ENCODE results near the gene PLCG2.
"Not testable (repeated sequence)": the region's sequence is repeated elsewhere in the genome, so short reads cannot be mapped to it uniquely, and the experiment has no call there.

Gene PLCG2

DNA sequence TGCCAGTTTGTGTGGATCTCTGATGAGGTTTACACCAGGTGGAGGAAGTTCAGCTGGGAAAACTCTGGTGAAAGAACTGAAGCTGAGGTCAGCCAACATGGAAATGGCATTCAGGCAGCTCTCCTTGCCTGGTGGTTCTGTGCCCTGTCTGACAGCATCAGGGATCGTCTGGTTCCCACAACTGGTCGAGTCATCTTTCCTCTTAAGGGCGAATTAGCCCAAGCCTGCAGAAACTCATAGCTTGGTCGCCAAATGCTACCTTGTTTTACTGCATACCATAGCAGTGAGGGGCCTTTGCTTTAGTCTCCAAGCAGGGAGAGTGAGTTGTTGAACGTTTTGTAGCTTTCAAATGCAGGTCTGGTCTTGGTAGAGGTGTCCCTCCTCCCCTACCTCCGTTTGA is 7.2 kb downstream of the PLCG2 start:
- Histone ChIP-seq H3K27me3 (ENCODE audit: insufficient read depth, low read length) (peaks cover 9% of the 10 kb centered on the region), H3K4me1 (ENCODE audit: insufficient read depth, low read length) (no peaks in the 10 kb centered on the region), H3K9me3 (ENCODE audit: low read length) (no peaks in the 10 kb centered on the region), H3K4me3 (ENCODE audit: low read length) (no peak overlapping the region), H3K36me3 (ENCODE audit: insufficient read depth, low read length) (no peaks in the 10 kb centered on the region), H2AFZ (ENCODE audit: low read depth, low read length) (no peak overlapping the region)

DNA sequence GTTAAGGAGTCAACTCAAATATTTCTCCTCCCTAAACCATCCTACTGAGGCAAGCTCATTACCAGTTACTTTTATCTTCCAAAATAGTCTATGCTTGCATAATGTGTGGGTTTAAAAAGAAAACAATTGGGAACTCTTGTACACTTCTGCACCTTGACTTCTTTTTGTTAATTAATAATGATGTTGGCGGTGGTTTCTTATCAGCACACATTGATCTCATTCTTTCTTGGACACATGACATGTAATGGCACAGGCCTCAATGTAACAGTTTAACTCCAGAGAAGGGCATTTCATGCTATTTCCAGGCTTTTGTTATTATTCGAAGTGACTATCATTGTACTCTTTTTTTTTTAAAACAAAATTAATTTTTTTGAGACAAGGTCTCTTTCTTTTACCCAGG is 7.8 kb downstream of the PLCG2 start:
- Histone ChIP-seq H3K4me1 (ENCODE audit: insufficient read depth, low read length) (no peaks in the 10 kb centered on the region), H3K36me3 (ENCODE audit: insufficient read depth, low read length) (no peaks in the 10 kb centered on the region), H3K27me3 (ENCODE audit: insufficient read depth, low read length) (peaks cover 6% of the 10 kb centered on the region), H3K4me3 (ENCODE audit: low read length) (no peak overlapping the region), H2AFZ (ENCODE audit: low read depth, low read length) (no peak overlapping the region), H3K9me3 (ENCODE audit: low read length) (no peaks in the 10 kb centered on the region)

DNA sequence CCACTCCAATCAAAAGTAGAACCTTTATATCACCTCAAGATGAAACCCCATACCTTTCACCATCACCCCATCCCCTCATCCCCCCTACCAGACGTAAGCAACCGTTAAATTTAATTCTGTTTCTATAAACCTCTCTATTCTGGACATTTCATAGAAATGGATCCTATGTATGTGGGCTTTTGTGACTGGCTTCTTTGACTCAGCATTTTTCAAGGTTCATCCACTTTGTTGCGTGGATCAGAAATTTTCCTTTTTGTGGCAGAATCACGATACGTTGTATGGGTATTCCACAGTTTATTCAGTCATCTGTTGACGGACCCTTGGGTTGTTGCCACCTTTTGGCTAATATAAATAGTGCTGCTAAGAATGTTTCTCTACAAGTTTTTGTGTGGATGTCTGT is 8.6 kb downstream of the PLCG2 start:
- peaks cover 6% of the 10 kb centered on the region for H3K27me3 ChIP-seq (ENCODE audit: insufficient read depth, low read length)
- H2AFZ ChIP-seq (ENCODE audit: low read depth, low read length): no peak overlapping the region
- no peaks in the 10 kb centered on the region for H3K36me3 ChIP-seq (ENCODE audit: insufficient read depth, low read length)
- no peaks in the 10 kb centered on the region for H3K9me3 ChIP-seq (ENCODE audit: low read length)
- H3K4me1 ChIP-seq (ENCODE audit: insufficient read depth, low read length): no peaks in the 10 kb centered on the region
- H3K4me3 ChIP-seq (ENCODE audit: low read length): no peak overlapping the region

DNA sequence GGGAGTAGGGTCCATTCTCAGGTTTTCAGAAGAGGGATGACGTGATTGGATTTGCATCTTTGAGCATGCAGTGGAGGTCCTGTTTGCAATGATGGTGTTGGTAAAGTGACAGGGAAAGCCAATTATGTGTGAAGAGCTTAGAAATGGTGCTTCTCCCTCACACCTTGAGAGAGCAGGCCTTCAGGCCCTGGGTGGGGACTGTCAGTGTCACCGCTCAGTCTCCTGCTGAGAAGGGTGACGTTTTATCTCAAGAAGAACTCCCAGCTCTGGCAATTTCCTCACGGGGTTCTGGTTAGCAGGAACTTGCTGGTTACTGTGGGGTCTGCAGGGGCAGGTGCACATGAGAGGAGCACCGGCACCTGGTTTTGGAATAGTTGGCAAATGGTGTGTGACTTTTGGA is 11.2 kb downstream of the PLCG2 start:
- Histone ChIP-seq H3K27me3 (ENCODE audit: insufficient read depth, low read length) (peaks cover 6% of the 10 kb centered on the region), H3K36me3 (ENCODE audit: insufficient read depth, low read length) (no peaks in the 10 kb centered on the region), H2AFZ (ENCODE audit: low read depth, low read length) (no peak overlapping the region), H3K4me3 (ENCODE audit: low read length) (no peak overlapping the region), H3K4me1 (ENCODE audit: insufficient read depth, low read length) (no peaks in the 10 kb centered on the region), H3K9me3 (ENCODE audit: low read length) (no peaks in the 10 kb centered on the region)

DNA sequence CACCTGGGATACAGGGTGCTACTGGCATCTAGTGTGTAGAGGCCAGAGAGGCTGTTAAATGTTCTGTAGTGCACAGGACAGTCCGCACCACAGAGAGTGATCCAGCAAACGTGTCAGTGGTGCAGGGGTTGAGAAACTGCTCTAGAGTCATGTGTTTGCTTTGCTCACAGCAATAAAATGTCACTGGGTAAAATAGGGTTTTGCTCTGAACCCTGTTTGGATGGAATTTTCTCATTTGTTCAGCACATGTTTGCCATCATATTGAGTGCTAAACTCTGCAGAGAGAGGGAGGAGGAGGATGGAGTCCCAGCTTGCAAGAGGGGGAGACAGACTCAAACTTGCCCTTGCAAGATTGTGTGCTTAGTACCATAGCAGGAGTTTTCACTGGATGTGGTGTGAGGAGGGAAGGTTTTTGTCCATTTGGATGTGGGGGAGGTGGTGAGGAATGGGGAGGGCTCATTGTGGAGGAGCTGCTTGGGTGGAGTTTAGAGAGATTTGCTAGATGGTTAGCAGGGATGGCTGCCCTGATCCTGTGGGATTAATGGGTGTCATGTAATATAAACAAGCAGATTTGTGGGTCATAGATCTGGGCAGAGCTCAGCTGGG is 11.8 kb downstream of the PLCG2 start:
- H3K4me1 ChIP-seq (ENCODE audit: insufficient read depth, low read length): no peaks in the 10 kb centered on the region
- no peaks in the 10 kb centered on the region for H3K36me3 ChIP-seq (ENCODE audit: insufficient read depth, low read length)
- H3K4me3 ChIP-seq (ENCODE audit: low read length): no peak overlapping the region
- no peak overlapping the region for H2AFZ ChIP-seq (ENCODE audit: low read depth, low read length)
- H3K27me3 ChIP-seq (ENCODE audit: insufficient read depth, low read length): peaks cover 6% of the 10 kb centered on the region
- no peaks in the 10 kb centered on the region for H3K9me3 ChIP-seq (ENCODE audit: low read length)

DNA sequence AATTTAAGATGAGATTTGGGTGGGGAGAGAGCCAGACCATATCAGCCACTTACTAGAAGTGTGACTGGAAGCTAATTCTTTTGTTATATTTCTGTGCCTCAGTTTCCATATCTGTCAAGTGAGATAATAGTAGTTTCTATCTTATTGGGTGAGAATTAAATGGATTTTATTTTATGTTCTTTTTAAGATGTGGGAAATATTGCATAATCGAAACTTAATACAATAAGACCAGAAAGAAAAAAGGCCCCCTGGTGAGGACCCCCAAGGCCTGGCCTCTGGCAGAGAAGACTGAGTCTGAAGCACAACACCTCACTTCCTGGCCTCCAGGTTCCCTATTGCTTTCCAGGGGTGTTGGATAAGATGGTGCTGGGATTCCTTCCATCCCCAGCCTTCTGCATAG is 13.7 kb downstream of the PLCG2 start:
- Histone ChIP-seq H3K27me3 (ENCODE audit: insufficient read depth, low read length) (no peaks in the 10 kb centered on the region), H2AFZ (ENCODE audit: low read depth, low read length) (no peak overlapping the region), H3K4me3 (ENCODE audit: low read length) (no peak overlapping the region), H3K4me1 (ENCODE audit: insufficient read depth, low read length) (no peaks in the 10 kb centered on the region), H3K36me3 (ENCODE audit: insufficient read depth, low read length) (no peaks in the 10 kb centered on the region), H3K9me3 (ENCODE audit: low read length) (no peaks in the 10 kb centered on the region)

DNA sequence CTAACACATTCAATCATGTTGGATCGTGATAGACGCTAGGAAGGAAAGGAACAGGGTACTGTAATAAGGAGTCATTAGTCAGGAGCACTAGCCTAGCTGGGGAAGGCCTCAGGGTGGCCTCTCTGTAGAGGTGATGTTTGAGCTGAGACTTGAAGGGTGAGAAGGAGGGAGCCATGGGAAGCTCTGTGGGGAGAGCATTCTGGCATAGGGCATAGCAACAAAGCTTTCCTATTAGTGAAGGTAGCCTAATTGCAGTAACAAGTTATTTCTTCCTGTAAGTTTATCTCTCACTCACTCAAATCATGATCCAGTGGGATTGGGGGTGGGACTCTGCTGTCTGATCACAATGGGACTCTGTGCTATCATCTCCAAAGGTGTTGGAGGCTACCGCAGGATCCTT is 16.1 kb downstream of the PLCG2 start:
- H3K9me3 ChIP-seq (ENCODE audit: low read length): no peaks in the 10 kb centered on the region
- H3K4me1 ChIP-seq (ENCODE audit: insufficient read depth, low read length): no peaks in the 10 kb centered on the region
- H3K27me3 ChIP-seq (ENCODE audit: insufficient read depth, low read length): no peaks in the 10 kb centered on the region
- no peak overlapping the region for H3K4me3 ChIP-seq (ENCODE audit: low read length)
- no peaks in the 10 kb centered on the region for H3K36me3 ChIP-seq (ENCODE audit: insufficient read depth, low read length)
- no peak overlapping the region for H2AFZ ChIP-seq (ENCODE audit: low read depth, low read length)

DNA sequence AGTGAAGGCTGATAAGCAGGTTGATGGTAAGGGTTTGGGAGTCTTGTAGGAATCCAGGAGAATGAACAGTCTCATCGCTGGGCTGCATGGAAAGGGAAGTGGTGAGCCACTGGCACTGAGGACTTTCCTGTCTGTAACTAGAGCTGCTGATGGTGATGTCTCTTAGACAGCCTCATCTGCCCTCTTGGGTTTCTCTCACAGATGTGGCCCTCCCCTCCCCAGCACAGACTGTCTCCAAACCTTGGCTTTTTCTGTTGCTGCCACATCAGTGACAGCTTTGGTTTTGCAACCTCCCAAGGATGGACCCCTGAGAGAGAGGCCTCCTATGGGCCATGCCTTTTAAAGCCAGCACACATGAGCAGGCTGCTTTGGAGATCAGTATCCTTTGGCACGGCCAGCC is 16.9 kb downstream of the PLCG2 start:
- no peak overlapping the region for H2AFZ ChIP-seq (ENCODE audit: low read depth, low read length)
- H3K4me3 ChIP-seq (ENCODE audit: low read length): no peak overlapping the region
- H3K36me3 ChIP-seq (ENCODE audit: insufficient read depth, low read length): no peaks in the 10 kb centered on the region
- H3K27me3 ChIP-seq (ENCODE audit: insufficient read depth, low read length): no peaks in the 10 kb centered on the region
- H3K9me3 ChIP-seq (ENCODE audit: low read length): no peaks in the 10 kb centered on the region
- no peaks in the 10 kb centered on the region for H3K4me1 ChIP-seq (ENCODE audit: insufficient read depth, low read length)

DNA sequence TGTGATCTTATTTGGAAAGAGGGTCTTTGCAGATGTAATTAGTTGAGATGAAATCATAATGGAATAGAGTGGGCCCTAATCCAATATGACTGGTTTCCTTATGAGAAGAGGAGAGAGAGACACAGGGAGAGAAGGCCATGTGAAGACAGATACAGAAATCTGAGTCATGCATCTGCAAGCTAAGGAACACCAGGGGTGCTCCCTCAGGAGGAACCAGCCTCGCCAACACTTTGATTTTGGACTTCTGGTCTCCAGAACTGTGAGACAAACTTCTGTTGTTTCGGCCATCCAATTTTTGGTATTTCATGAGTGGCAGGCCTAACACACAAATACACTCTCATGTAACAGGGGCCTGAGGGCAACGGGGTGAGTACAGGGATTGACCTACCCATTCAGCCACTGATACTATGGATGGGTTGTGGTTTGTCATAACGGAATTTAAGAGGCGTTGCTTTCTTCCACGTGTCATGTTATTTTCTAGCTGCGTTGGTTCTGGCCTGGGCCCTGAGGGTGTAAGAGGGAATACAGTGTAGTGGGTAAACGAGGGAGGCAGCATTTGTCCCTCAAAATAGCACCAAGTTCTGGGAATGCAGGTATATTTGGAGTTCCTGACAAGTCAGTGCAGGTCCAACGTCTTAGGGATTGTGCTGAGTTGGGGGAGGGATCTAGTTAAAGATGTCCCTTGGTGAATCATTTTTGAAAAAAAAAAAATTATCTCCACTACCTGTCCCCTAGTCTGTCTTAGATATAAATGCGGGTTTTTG is 17.7 kb downstream of the PLCG2 start:
- H3K36me3 ChIP-seq (ENCODE audit: insufficient read depth, low read length): no peaks in the 10 kb centered on the region
- H3K9me3 ChIP-seq (ENCODE audit: low read length): no peaks in the 10 kb centered on the region
- H3K27me3 ChIP-seq (ENCODE audit: insufficient read depth, low read length): no peaks in the 10 kb centered on the region
- no peak overlapping the region for H2AFZ ChIP-seq (ENCODE audit: low read depth, low read length)
- H3K4me3 ChIP-seq (ENCODE audit: low read length): no peak overlapping the region
- no peaks in the 10 kb centered on the region for H3K4me1 ChIP-seq (ENCODE audit: insufficient read depth, low read length)

DNA sequence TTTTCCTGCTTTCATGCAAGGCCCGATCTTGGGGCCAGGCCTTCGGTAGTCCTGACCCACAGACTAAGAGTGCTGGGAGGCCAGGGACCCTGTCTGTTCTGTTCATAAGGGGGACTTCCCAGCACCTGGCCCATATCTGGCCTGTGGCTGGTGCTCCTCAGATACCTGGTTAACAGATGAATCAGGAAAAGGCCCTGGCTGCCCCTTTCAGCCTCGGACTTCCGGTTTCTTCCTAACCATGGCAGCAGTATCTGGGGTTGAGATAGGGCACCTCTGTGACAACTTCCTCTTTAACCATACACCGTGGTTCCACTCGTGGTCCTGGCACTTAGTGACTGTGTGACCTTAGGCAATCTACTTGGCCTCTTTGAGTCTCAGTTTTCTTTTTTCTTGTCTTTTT is 18.4 kb downstream of the PLCG2 start:
- Histone ChIP-seq H3K4me3 (ENCODE audit: low read length) (no peak overlapping the region), H2AFZ (ENCODE audit: low read depth, low read length) (no peak overlapping the region), H3K9me3 (ENCODE audit: low read length) (no peaks in the 10 kb centered on the region), H3K27me3 (ENCODE audit: insufficient read depth, low read length) (no peaks in the 10 kb centered on the region), H3K4me1 (ENCODE audit: insufficient read depth, low read length) (no peaks in the 10 kb centered on the region), H3K36me3 (ENCODE audit: insufficient read depth, low read length) (no peaks in the 10 kb centered on the region)

DNA sequence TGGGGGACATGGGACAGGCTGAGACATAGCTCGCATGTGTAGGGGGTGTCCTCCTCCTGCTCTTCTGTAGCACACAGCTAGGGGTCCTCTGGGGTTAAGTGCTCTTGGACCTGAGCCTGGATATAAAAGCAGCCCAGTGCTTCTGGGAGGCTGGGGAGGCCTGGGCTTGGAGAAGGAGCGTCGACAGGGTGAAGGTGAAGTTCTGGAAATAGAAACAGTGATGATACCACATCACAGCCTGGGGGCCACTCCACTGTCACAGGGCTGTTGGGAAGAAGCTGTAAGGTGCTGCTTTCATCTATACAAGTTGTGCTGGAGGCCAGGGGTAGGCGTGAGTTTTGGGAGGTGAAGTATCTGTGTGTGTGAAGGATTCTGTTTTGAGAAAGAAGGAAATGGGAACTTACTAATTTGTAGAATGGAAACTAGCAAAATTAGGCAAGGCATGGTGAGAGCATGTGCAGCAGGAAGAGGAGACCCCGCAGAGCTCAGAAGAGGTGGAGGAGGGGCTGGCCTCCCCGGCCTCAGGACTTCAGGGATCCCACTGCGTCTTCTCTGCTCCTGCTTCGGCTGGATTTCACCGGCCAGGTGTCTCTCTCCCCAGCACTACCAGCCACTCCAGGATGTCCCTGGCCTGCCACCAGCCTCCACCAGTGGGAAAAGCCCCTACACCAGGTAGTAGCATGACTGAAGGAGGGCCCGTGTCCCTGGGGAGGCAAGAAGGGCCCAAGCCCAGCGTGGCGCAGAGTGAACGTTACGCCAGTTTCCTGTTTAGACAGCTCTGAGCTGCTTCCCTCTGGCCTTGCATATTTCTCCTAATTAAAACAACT is 19.4 kb downstream of the PLCG2 start:
- Histone ChIP-seq H3K36me3 (ENCODE audit: insufficient read depth, low read length) (no peaks in the 10 kb centered on the region), H3K4me3 (ENCODE audit: low read length) (no peak overlapping the region), H2AFZ (ENCODE audit: low read depth, low read length) (no peak overlapping the region), H3K9me3 (ENCODE audit: low read length) (no peaks in the 10 kb centered on the region), H3K4me1 (ENCODE audit: insufficient read depth, low read length) (no peaks in the 10 kb centered on the region), H3K27me3 (ENCODE audit: insufficient read depth, low read length) (no peaks in the 10 kb centered on the region)

DNA sequence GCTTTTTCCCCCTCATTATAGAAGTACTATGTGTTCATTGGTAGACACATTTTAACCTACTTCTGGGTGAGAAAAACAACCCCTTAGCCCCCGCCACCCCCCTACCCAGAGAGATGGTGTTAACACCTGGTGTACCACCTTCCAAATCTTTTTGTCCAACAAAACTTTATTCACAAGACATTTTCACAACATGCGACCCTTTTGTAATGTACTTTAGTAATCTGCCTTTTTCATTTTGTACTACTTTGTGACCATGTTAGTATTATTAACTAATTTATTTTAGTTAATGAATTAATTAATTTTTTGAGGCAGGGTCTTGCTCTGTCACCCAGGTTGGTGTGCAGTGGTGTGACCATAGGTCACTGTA is 20.0 kb downstream of the PLCG2 start:
- no peaks in the 10 kb centered on the region for H3K27me3 ChIP-seq (ENCODE audit: insufficient read depth, low read length)
- no peak overlapping the region for H2AFZ ChIP-seq (ENCODE audit: low read depth, low read length)
- H3K9me3 ChIP-seq (ENCODE audit: low read length): no peaks in the 10 kb centered on the region
- H3K4me3 ChIP-seq (ENCODE audit: low read length): no peak overlapping the region
- no peaks in the 10 kb centered on the region for H3K4me1 ChIP-seq (ENCODE audit: insufficient read depth, low read length)
- H3K36me3 ChIP-seq (ENCODE audit: insufficient read depth, low read length): no peaks in the 10 kb centered on the region

DNA sequence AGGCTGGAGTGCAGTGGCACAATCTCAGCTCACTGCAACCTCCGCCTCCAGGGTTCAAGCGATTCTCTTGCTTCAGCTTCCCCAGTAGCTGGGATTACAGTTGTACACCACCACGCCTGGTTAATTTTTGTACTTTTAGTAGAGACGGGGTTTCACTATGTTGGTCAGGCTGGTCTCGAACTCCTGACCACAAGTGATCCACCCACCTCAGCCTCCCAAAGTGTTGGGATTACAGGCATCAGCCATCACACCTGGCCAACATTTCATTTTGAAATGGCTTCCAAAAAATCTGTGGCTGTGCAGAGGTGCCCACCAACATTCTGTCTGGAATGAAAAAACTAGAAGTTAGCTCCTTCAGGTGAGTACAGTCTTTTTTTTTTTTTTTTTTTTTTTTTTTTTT is 22.6 kb downstream of the PLCG2 start:
- H3K4me1 ChIP-seq (ENCODE audit: insufficient read depth, low read length); H3K36me3 ChIP-seq (ENCODE audit: insufficient read depth, low read length); H3K4me3 ChIP-seq (ENCODE audit: low read length); H3K9me3 ChIP-seq (ENCODE audit: low read length); H2AFZ ChIP-seq (ENCODE audit: low read depth, low read length); H3K27me3 ChIP-seq (ENCODE audit: insufficient read depth, low read length): not testable (repeated sequence)
